PC-9 (cell line): Measurements from ENCODE around the gene BLM.

Source experiments
- EZH2 ChIP-seq: fragments of 200-600 bp; sonication (generic); IDR thresholded peaks from 2 replicates; pipeline ENCODE4 v1.8.0; 2017; ENCODE audit warnings: antibody characterized with exemption, low read depth
- TF ChIP-seq, protein P1 (sequence below): fragments of 200-600 bp; sonication (generic); conservative IDR thresholded peaks from 2 replicates; pipeline ENCODE4 v1.6.1; 2017; ENCODE audit warnings: mixed run types, antibody characterized with exemption, mild to moderate bottlenecking, moderate library complexity

DNA sequence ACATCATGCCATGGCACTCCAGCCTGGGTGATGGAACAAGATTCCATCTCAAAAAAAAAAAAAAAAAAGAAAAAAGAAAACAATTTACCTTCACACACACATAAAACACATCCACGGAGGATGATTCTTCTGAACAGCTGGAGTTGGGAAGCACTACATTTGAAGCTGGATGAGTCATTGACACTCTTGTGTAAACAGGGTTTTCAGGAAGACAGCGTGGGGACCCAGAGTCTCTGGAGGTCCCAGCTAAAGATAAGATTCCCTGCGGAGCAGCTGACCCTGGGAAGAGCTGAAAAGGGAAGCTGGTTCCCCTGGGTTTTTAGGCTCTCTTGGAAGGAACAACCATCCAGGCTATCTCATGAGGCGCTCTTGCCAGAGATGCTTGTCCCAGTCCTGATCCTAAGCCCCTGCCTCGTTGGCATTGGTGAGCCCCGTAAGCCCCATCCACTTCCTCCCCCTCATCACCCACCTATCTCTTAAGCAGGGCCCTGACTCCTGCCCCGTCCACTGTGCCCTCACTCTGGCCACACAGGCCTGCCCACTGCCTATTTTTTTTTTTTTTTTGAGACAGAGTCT lies 119.2 kb downstream of the BLM start:
- TF ChIP-seq, protein P1, sequence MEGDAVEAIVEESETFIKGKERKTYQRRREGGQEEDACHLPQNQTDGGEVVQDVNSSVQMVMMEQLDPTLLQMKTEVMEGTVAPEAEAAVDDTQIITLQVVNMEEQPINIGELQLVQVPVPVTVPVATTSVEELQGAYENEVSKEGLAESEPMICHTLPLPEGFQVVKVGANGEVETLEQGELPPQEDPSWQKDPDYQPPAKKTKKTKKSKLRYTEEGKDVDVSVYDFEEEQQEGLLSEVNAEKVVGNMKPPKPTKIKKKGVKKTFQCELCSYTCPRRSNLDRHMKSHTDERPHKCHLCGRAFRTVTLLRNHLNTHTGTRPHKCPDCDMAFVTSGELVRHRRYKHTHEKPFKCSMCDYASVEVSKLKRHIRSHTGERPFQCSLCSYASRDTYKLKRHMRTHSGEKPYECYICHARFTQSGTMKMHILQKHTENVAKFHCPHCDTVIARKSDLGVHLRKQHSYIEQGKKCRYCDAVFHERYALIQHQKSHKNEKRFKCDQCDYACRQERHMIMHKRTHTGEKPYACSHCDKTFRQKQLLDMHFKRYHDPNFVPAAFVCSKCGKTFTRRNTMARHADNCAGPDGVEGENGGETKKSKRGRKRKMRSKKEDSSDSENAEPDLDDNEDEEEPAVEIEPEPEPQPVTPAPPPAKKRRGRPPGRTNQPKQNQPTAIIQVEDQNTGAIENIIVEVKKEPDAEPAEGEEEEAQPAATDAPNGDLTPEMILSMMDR = no peak
- TF ChIP-seq EZH2 = no peak
